Cardiac muscle cell (in vitro differentiated cells and primary cell): ENCODE data around the gene UBE2I. TPM values are rescaled to one million over a fixed set of nuclear protein-coding genes. Genes with fewer than 3 reads are reported as not detected.

Experiments used
- DNase-seq, 2 donors: peaks; one replicate each; pipeline versions ENCODE4 v3.0.0 to v3.0.0-alpha.2; 2010 to 2017; ENCODE audit warnings: low read depth in 1 of 2, low spot score in 1 of 2
- H3K27ac ChIP-seq: fragments of 200-600 bp; sonication (generic); 2 replicates; pipeline ENCODE4 v1.5.1; 2016
- H3K27me3 ChIP-seq: fragments of 200-600 bp; sonication (generic); 2 replicates; pipeline ENCODE4 v1.6.0; 2016; ENCODE audit warnings: control low read depth
- H3K36me3 ChIP-seq: fragments of 200-600 bp; sonication (generic); 2 replicates; pipeline ENCODE4 v1.5.1; 2016; ENCODE audit warnings: control low read depth
- H3K4me1 ChIP-seq: fragments of 200-600 bp; sonication (generic); 2 replicates; pipeline ENCODE4 v1.8.1; 2017; ENCODE audit warnings: low read depth, mild to moderate bottlenecking, mixed run types
- H3K4me3 ChIP-seq: fragments of 200-600 bp; sonication (generic); 2 replicates; pipeline ENCODE4 v1.5.1; 2016; ENCODE audit warnings: mild to moderate bottlenecking
- H3K9me3 ChIP-seq: fragments of 200-600 bp; sonication (generic); 2 replicates; pipeline ENCODE4 v1.5.1; 2017; ENCODE audit warnings: low read depth, mild to moderate bottlenecking, control low read depth
- CTCF ChIP-seq: IDR thresholded peaks from 2 replicates; pipeline ENCODE4 v1.5.1; 2012; ENCODE audit warnings: low read depth, mild to moderate bottlenecking, low read length
- polyA plus RNA-seq: library from polyadenylated mRNA; unstranded; fragments of >200 nt; fragmentation: Nextera tagmentation; extraction: Ambion mirVana; gene quantifications from 2 replicates; pipeline ENCODE4 v1.2.1, GENCODE V29; 2016
- total RNA-seq: library from RNA; depleted of rRNA; stranded (reverse); fragments of >200 nt; gene quantifications from 2 replicates; pipeline ENCODE4 v1.2.3, GENCODE V29; 2016

UBE2I gene
- total and polyA plus RNA-seq, 2 experiments from 2014 or later = 75.4 to 157 TPM

DNA sequence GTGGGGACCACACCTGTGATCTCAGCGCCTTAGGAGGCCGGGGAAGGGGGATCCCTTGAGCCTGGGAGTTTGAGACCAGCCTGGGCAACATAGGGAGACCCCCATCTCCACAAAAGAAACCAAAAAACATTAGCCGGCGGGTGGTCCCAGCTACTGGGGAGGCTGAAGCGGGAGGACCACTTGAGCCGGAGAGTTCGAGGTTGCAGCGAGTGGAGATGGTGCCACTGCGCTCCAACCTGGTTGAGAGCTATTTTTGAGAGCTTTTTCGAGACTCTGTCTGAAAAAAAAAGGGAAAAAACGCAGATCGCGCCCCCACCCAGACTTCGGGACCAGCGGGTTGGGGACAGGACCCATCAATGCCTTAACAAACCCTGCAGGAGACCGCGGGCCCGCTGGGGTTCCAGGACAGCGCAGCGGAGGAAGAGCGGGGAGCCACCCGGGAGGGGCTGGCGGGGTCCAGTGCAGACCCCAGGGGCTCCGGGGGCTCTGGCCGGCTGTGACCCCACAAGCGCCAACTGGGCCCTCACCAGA lies 23.2 kb downstream of the UBE2I start:
- Histone ChIP-seq H3K27ac (no peak overlapping the region), H3K4me1 (no peaks in the 10 kb centered on the region), H3K4me3 (no peak overlapping the region), H3K36me3 (no peaks in the 10 kb centered on the region), H3K27me3 (peaks cover 73% of the 10 kb centered on the region), H3K9me3 (no peaks in the 10 kb centered on the region)
- no peak for TF ChIP-seq CTCF
- DNase-seq = no peak

- Histone ChIP-seq H3K9me3 (no peaks in the 10 kb centered on the region), H3K4me1 (no peaks in the 10 kb centered on the region), H3K36me3 (no peaks in the 10 kb centered on the region), H3K27ac (no peak within 1 kb of the TSS), H3K27me3 (peaks cover 78% of the 10 kb centered on the region), H3K4me3 (peak within 1 kb of the TSS; percentile 16)
- peak; percentile 25 to 52 for DNase-seq
- TF ChIP-seq CTCF = no peak
Observed at GRCh38 chr16:1333149-1333812, 23.8 kb downstream of the UBE2I start, which contains the start of gene BAIAP3. TSS of gene BAIAP3 (plus strand) at chr16:1333645. CDS start at chr16:1338550, 4,905 bp downstream.

GRCh38 chr16:1333854-1334700 lies 24.6 kb downstream of the UBE2I start:
- H3K4me3 ChIP-seq = peak overlapping the region; percentile 16
- H3K36me3 ChIP-seq = no peaks in the 10 kb centered on the region
- H3K4me1 ChIP-seq = no peaks in the 10 kb centered on the region
- no peak for TF ChIP-seq CTCF
- no peaks in the 10 kb centered on the region for H3K9me3 ChIP-seq
- peaks cover 83% of the 10 kb centered on the region for H3K27me3 ChIP-seq
- no peak for DNase-seq
- H3K27ac ChIP-seq = no peak overlapping the region

DNA sequence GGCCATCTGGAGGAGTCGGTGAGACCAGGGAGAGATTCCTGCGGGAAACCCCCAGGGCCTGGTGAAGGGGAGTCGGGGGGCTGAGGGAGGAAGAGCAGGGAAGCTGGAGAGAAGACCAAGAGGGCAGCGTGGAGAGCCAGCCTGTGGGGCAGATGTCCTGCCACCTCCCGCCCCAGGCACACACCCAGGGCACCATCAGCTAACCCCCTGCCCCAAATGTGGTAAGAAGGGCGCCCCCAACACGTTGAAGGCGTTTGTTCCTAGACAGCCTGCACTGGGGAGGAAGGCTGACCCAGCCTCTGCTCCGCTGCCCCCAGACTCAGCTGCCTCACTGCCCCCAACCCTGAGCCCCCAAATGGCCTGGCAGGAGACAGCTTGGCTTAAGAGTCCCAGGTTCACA lies 25.3 kb downstream of the UBE2I start:
- Histone ChIP-seq H3K4me1 (no peaks in the 10 kb centered on the region), H3K27me3 (peaks cover 86% of the 10 kb centered on the region), H3K27ac (no peak overlapping the region), H3K9me3 (no peaks in the 10 kb centered on the region), H3K36me3 (no peaks in the 10 kb centered on the region), H3K4me3 (no peak overlapping the region)
- no peak for DNase-seq
- TF ChIP-seq CTCF = no peak

GRCh38 chr16:1335211-1335971 lies 26.0 kb downstream of the UBE2I start:
- Histone ChIP-seq H3K4me3 (no peak overlapping the region), H3K4me1 (no peaks in the 10 kb centered on the region), H3K36me3 (no peaks in the 10 kb centered on the region), H3K27me3 (peaks cover 85% of the 10 kb centered on the region), H3K27ac (no peak overlapping the region), H3K9me3 (no peaks in the 10 kb centered on the region)
- no peak for DNase-seq
- no peak for TF ChIP-seq CTCF
